Suppressor macrophage treated with lipopolysaccharide for 1 hour (primary cell): ENCODE results near the gene CAPRIN2.
A peak's percentile ranks its signal among the peaks of the same experiment; 100 is the strongest.

Experiments used
- DNase-seq, 3 donors: peaks; one replicate each; pipeline ENCODE4 v3.0.0-alpha.2; 2020 to 2022

CAPRIN2 gene

DNA sequence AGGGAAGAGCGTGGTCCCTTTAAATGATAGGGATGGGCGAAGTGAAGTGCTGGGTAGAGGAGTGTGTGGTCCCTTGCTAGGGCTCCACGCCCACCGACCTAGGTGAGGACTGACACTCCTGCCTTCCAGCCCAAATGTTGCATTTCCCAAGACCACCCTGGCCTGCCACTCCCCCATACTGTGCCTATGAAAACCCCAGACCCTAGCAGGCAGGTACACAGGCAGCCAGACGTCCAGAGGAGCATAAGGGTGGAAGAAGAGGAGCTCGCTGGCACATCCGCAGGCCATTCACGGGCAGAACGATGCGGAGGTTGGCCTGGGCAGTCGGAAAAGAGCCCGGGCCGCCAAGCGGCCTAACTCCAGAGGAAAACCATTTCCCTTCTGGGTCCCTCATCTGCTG is 58.3 kb downstream of the CAPRIN2 start:
- no peak for DNase-seq

DNA sequence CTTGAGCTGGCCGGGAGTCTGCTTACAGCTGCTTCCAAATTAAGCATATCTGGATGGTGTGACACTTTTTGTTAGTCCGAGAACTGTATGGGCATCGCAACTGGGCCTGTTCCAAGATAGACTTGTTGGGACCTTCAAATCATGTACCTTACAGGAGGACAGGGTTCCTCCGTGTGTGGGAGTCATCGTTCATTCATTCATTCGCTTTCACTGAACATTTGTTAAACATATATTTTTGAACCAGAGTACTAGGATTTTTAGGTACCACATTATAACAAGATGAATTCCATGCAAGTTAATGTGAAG is 58.7 kb downstream of the CAPRIN2 start:
- no peak for DNase-seq

GRCh38 chr12:30695199-30696102 is 59.3 kb downstream of the CAPRIN2 start, which contains the start of gene IPO8:
Gene IPO8 (minus strand): TSS chr12:30695869. CDS start chr12:30695647, 222 bp downstream.
- peak; percentile 94 to 96 (median 94) for DNase-seq

- DNase-seq, result peak; percentile 30 to 46 (median 33)
These were observed 60.1 kb downstream of the CAPRIN2 start for GRCh38 chr12:30694412-30695198.

DNA sequence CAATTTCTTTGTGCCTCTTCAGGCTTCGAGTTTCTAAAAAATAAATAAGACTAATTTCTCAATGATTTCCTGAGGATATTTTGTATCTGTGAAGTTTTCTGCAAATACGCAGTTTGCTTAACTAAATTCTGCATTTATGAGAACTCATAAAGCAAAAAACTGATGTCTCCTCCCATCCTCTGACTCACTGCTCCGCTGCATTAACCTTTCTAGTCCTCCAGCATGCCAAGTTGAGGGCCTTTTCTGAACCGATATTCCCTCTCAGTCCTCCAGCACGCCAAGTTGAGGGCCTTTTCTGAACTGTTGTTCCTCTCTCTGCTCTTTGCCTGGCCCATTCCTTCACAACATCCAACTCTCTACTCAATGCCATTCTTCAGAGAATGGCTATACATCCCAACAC is 62.3 kb downstream of the CAPRIN2 start:
- DNase-seq, result no peak

DNA sequence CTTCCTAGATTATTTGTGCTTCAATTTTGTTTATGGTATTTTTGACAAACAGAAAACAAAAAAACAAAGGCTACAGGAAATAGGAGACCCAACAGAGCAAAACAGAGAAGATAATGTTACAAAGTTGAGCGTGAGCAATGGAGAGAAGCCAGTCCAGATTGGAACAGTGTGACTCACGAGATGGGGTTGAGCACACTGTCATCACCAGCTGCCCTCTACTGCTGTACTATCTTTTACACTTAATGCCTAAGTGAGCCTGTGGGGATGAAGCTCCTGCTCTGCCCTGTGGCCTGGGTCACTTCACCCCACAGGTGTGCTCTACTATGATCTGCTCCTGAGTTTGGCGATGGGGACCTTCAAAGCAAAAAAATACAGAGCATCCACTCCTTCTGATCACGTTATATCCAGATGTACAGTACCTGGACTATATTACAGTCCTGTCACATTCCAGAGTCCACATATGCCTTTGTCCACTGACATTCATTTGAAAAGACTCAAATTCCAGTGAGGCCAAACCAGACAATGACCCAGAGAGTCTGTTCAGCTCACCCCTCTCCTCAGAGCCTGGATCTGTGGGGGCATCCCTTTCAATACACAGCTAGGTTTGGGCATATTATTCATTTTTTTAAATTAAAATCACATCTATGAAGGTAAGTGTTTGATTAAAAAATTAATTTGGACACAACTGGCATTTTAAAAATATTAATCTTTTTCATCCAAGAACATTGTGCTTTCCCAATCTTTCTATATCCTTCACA is 63.5 kb downstream of the CAPRIN2 start:
- DNase-seq, result peak in 1 of 3 donors; percentile 18

- DNase-seq, result no peak
These were observed 67.3 kb downstream of the CAPRIN2 start for GRCh38 chr12:30687265-30687986.

DNA sequence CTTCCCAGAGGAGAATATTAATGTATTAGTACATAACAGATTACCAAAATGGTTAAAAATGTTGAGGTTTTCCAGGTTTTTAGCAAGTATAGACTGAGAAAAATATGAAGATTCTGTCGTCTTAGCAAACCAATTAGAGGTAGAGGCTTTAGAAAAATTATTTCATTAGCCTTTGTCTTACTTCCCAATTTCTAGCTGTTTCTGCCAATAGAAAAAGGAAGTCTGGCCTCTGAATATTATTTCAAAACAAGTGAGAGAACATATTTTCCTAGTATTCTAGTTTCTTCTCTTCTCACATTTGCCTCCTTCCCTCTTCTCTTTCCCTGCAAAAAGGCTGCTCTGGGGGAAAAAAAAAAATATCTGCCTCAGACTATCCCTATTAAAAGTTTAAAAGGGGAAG is 75.5 kb downstream of the CAPRIN2 start:
- DNase-seq, result peak; percentile 3 to 52 (median 50)

GRCh38 chr12:30678221-30678620 is 76.5 kb downstream of the CAPRIN2 start:
- DNase-seq, result no peak

- no peak for DNase-seq
These were observed 93.5 kb downstream of the CAPRIN2 start for GRCh38 chr12:30661210-30661609.
